ENCODE results near the gene CHAMP1. TPM values are rescaled to one million over a fixed set of nuclear protein-coding genes. Genes with fewer than 3 reads are reported as not detected.

The CHAMP1 gene
- total and polyA plus RNA-seq, 2 of the 13 experiments (the other 11 are each of a cell fraction or from before 2014, with no cell fraction given): 8.4 to 9.7 TPM

DNA sequence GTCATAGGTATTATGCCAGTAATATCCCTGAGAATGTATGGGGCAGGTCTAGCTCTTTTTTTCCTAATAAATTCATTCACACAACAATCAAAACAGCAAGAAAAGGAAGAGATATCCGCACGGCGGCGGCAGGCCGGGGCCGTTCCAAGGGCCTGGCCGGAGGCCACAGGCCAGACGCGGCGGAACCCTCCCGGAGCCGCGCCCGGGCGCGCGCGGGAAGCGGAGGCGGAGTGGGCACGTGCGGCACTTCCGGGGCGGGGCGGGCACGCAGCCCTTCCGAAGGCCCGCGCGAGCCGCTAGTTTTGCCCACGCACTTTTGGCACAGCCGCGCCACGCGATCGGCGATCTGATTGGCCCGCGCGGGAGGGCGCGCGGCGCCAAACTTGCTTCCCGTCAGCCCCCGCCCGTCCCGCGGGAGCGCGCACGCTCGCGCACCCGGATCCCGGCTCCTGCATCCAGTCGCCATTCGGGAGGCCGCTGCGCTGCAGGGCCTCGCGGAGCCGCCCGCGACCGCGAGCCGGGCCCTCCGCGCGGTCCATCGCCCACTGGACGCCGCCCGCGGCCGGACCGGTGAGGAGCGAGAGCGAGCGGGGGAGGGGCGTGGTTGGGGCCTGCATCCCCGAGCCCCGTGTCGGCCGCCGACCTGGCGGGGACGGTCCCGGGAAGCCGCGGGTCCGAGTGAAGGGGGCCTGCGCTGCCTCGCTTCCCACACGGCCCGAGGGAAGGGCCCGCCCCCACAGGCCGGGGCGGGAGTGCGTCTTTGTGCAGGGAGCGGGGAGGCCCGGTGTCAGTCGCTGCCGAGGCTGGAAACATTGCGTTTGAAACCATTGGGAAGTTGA lies at the start of gene CHAMP1 (continued):
- TF ChIP-seq, protein P1, sequence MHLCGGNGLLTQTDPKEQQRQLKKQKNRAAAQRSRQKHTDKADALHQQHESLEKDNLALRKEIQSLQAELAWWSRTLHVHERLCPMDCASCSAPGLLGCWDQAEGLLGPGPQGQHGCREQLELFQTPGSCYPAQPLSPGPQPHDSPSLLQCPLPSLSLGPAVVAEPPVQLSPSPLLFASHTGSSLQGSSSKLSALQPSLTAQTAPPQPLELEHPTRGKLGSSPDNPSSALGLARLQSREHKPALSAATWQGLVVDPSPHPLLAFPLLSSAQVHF (CRISPR knock-in tag; IDR thresholded peaks at IDR 0.05): peak; percentile 76; the same call in 1 of the 2 replicates
- peak; percentile 96 for TF ChIP-seq ZNF724P (CRISPR knock-in tag; IDR thresholded peaks at IDR 0.05; ENCODE audit: borderline replicate concordance)
- no peak for TF ChIP-seq ATRX (CRISPR knock-in tag; IDR thresholded peaks at IDR 0.05; ENCODE audit: borderline replicate concordance)
- TF ChIP-seq KDM5A (IDR thresholded peaks at IDR 0.05; ENCODE audit: borderline replicate concordance, low read length): peak; percentile 59; the same call in 1 of the 2 replicates
- no peak for TF ChIP-seq TCF7 (IDR thresholded peaks at IDR 0.05; ENCODE audit: low read depth)
- TF ChIP-seq MIER2 (CRISPR knock-in tag; IDR thresholded peaks at IDR 0.05): no peak
- no peak for TF ChIP-seq EHMT2 (IDR thresholded peaks at IDR 0.05; ENCODE audit: borderline replicate concordance, low read depth, low read length)
- TF ChIP-seq ZNF501 (CRISPR knock-in tag; IDR thresholded peaks at IDR 0.05): no peak; the same call in 1 of the 2 replicates
- TF ChIP-seq TEAD3 (CRISPR knock-in tag; optimal IDR thresholded peaks at IDR 0.05; ENCODE audit: borderline replicate concordance): no peak
- peak; percentile 41; the same call in 1 of the 2 replicates for TF ChIP-seq ZNF776 (CRISPR knock-in tag; IDR thresholded peaks at IDR 0.05)
- TF ChIP-seq MAZ (IDR thresholded peaks at IDR 0.05; ENCODE audit: borderline replicate concordance, low read depth, low read length): peak; percentile 87
- TF ChIP-seq MAZ (CRISPR knock-in tag; IDR thresholded peaks at IDR 0.05; ENCODE audit: low read depth): peak; percentile 86
- TF ChIP-seq, protein P2, sequence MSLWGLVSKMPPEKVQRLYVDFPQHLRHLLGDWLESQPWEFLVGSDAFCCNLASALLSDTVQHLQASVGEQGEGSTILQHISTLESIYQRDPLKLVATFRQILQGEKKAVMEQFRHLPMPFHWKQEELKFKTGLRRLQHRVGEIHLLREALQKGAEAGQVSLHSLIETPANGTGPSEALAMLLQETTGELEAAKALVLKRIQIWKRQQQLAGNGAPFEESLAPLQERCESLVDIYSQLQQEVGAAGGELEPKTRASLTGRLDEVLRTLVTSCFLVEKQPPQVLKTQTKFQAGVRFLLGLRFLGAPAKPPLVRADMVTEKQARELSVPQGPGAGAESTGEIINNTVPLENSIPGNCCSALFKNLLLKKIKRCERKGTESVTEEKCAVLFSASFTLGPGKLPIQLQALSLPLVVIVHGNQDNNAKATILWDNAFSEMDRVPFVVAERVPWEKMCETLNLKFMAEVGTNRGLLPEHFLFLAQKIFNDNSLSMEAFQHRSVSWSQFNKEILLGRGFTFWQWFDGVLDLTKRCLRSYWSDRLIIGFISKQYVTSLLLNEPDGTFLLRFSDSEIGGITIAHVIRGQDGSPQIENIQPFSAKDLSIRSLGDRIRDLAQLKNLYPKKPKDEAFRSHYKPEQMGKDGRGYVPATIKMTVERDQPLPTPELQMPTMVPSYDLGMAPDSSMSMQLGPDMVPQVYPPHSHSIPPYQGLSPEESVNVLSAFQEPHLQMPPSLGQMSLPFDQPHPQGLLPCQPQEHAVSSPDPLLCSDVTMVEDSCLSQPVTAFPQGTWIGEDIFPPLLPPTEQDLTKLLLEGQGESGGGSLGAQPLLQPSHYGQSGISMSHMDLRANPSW (CRISPR knock-in tag; IDR thresholded peaks at IDR 0.05; ENCODE audit: borderline replicate concordance): no peak
- TF ChIP-seq CBX5 (CRISPR knock-in tag; IDR thresholded peaks at IDR 0.05; ENCODE audit: borderline replicate concordance): no peak
- peak; percentile 65 for TF ChIP-seq HNRNPK (IDR thresholded peaks at IDR 0.05; ENCODE audit: low read depth, low read length, poor library complexity, severe bottlenecking)
- peak; percentile 89 for TF ChIP-seq HOXA3 (CRISPR knock-in tag; IDR thresholded peaks at IDR 0.05)
- TF ChIP-seq, protein P3, sequence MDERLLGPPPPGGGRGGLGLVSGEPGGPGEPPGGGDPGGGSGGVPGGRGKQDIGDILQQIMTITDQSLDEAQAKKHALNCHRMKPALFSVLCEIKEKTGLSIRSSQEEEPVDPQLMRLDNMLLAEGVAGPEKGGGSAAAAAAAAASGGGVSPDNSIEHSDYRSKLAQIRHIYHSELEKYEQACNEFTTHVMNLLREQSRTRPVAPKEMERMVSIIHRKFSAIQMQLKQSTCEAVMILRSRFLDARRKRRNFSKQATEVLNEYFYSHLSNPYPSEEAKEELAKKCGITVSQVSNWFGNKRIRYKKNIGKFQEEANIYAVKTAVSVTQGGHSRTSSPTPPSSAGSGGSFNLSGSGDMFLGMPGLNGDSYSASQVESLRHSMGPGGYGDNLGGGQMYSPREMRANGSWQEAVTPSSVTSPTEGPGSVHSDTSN (CRISPR knock-in tag; IDR thresholded peaks at IDR 0.05): no peak
- peak; percentile 56; the same call in 1 of the 2 replicates for TF ChIP-seq ZNF777 (CRISPR knock-in tag; IDR thresholded peaks at IDR 0.05)
- peak; percentile 59; the same call in 1 of the 2 replicates for TF ChIP-seq ZNF616 (CRISPR knock-in tag; IDR thresholded peaks at IDR 0.05; ENCODE audit: low read depth)
- no peak for TF ChIP-seq ZNF383 (CRISPR knock-in tag; IDR thresholded peaks at IDR 0.05; ENCODE audit: borderline replicate concordance)
- TF ChIP-seq EED (CRISPR knock-in tag; IDR thresholded peaks at IDR 0.05): peak; percentile 80; the same call in 1 of the 2 replicates
- TF ChIP-seq, protein P4, sequence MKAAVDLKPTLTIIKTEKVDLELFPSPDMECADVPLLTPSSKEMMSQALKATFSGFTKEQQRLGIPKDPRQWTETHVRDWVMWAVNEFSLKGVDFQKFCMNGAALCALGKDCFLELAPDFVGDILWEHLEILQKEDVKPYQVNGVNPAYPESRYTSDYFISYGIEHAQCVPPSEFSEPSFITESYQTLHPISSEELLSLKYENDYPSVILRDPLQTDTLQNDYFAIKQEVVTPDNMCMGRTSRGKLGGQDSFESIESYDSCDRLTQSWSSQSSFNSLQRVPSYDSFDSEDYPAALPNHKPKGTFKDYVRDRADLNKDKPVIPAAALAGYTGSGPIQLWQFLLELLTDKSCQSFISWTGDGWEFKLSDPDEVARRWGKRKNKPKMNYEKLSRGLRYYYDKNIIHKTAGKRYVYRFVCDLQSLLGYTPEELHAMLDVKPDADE (CRISPR knock-in tag; IDR thresholded peaks at IDR 0.05): no peak
- TF ChIP-seq ARID2 (CRISPR knock-in tag; IDR thresholded peaks at IDR 0.05; ENCODE audit: borderline replicate concordance): peak; percentile 86; the same call in 1 of the 2 replicates
- TF ChIP-seq SAFB2 (CRISPR knock-in tag; IDR thresholded peaks at IDR 0.05; ENCODE audit: borderline replicate concordance, low read depth): peak; percentile 54; the same call in 1 of the 2 replicates
